ENCODE measurements around the gene CAPZB.

Gene CAPZB

DNA sequence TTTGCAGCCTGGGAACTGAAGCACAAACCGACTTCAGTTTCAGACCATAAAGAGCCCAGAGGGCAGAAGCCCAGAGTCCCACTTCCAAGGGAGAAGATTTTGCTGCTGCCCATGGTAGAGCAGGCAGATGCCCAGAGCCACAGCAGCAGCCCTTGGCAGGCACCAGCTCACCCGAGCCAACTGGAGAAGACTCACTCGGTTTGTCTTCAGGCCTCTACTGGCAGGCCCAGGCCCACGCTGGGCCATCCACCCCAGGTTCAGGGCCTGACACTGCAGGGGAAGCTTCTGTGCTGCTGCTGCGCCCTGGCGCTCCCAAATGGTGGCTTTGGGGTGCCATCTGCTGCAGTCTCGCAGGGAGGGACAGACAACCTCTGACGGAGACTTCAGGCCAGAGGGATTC lies 139.9 kb downstream of the CAPZB start:
- DNase-seq (ENCODE audit: low spot score), result no peak

DNA sequence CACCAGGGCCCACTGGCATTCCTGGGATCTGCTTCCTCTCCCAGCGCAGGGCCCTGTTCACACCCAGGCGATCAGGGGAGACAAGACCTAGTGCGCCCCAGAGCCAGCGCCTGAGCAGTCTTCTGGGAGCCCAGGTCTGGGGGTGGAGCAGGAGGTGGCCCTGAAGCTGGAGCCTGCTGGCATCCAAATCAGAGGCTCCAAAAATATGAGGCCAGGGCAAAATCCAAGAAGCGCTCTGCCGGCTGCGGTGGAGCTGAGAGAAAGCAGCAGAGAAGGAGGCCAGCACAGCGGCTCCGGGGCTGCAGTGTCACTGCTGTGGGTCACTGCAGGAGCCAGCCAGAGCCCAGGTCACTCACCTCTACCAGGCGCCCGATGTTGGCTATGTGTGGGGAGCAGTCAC lies 140.5 kb downstream of the CAPZB start:
- no peak for DNase-seq (ENCODE audit: low spot score)

DNA sequence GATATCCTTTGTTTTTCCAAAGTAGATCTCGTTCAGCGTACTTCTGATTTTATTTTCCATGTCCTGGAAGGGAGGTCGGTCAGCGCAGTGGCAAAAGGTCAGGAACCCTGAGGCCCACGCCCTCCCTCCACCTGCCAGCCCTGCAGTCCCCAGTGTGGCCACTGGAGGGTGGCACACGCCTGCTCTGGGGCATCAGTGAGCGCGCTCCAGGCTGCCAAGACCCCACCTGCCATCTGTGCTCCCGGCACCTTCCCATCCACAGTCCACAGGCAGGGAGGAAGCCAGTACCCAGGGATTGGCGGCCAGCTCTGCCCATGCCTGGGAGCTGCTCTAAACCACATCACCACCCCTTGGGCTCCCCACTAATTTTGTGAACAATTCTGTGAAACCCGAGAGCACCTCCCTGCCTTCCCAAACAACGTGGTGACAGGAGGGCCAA lies 140.9 kb downstream of the CAPZB start:
- peak; percentile 20 for DNase-seq (ENCODE audit: low spot score)

DNA sequence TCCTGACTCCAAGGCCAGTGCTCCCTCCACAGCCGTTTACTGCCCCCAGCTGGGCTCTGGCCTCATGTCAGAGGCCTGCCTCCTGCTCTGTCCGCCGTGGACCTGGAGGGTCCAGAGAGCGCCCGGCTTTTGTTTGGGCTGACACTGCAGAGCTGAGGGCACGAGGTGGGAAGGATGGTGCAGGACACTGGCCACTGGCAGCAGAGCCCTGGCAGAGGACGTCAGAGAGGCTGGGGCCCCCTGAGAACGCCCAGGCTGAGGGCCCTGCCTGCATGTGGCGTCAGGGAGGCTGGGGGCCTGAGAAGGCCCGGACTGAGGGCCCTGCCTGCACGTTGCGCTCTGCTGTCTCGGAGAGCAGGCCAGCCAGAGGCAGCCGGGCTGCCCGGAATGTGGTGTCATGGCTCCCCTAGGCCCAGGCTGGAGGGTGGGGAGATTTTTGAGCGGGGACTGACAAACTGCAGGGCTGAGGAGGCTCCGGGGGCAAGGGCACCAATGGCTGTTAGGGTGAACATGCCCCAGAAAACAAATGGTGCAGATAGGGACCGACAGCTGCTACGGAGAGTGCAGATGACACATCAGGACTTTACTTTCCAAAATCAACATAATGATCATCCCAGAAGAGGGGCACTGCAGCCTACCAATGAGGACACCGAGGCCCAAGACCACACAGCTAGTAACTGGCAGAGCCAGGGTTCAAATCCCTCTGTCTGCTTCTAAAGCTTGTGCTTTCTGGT lies 141.6 kb downstream of the CAPZB start:
- no peak for DNase-seq (ENCODE audit: low spot score)

DNA sequence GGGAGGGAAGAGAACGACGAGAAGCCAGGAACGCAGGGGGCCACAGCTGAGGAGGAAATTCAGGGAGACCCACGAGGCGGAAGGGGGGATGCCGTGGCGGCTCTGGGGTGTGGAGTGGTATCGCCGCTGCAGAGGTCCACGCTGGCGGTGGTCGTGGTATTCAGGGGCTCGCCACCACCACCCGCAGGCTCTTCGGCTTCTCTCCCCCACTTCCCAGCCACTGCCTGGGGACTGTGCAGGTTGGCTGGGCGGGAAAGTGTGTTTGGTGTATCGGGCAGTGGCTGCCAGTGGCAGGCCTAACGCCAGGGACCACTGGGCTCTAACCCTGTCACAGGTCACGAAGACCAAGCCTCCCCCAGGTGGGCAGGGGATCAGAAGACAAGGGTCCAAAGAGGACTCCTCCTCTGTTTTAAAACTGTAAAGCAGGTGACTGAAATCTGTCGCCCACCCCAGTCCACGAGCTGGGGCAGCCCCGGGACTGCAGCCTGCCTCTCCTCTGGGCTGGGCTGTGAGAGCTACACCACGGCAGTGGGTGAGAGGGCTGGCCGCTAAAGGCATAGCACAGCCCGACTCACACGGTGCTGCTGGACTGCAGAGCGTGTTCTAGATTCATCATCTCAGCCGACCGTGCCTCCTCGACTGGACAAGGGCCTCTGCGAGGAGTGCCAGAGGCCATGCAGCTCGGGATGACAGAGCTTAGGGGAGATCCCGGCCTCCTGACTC lies 142.3 kb downstream of the CAPZB start:
- DNase-seq (ENCODE audit: low spot score), result no peak

GRCh38 chr1:19342062-19342750 lies 143.1 kb downstream of the CAPZB start:
- DNase-seq (ENCODE audit: low spot score), result no peak

DNA sequence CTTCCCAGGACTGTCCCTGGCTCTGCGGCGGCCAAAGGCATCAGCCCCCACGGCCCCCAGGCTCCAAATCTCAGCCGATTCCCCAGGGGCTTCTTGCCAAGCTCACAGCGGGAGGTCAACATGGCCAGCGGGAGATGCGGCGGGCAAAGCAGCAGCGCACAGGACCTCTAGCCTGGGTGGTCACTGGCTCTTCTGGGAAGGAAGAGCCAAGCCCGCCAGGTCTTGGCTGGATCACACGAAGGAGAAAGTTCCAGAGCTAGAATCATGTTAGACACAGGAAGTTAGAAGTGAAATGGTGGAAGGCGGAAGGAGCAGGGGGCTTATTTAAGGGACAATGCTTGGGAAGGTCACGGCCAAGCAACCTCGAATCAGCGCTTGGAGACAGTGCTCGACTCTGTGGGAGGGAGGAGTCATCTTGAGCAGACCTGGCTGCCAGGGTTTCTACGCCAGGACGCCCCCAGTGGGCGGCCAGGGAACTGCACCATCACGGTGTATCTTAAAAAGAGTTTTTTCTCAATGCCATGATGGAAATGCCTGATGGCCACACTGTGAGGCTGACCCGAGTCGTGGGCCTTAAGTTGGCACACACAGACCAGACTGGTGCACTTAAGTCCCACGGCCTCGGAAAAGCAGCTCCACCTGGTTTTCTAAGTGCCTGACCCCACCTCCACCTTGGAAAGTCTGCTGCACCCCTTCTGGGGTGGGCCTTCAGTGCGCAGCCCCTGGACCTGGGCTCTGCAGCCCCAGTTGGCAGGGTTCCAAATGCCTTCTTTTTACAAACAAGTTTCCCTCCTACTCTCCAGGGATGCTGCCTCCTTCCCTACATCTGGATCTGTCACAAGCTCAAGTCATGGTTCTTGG lies 143.9 kb downstream of the CAPZB start:
- peak; percentile 70 for DNase-seq (ENCODE audit: low spot score)

DNA sequence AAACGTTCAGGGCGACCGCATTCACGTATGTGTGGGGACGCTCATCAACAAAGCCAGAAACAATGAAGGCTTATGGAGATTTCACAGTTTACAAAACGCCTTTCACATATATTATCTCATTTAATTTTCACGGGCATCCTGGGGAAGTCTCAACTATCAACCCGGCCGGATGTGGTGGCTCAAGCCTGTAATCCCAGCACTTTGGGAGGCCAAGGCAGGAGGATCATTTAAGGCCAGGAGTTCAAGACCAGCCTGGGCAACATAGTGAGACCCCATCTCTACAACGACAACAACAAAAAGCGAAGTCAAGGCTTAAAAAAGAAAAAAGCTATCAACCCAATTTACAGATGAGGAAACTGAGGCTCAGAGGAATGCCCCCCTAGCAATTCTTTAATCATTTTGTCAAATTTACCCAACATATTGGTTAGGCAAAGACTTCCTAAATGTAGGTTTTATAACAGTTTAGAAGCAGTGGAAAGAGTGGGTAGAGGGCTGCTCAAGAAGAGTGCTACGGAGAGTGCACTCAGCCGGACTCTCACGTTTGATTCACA lies 144.9 kb downstream of the CAPZB start:
- DNase-seq (ENCODE audit: low spot score), result no peak

GRCh38 chr1:19339214-19339861 lies 146.0 kb downstream of the CAPZB start:
- no peak for DNase-seq (ENCODE audit: low spot score)

DNA sequence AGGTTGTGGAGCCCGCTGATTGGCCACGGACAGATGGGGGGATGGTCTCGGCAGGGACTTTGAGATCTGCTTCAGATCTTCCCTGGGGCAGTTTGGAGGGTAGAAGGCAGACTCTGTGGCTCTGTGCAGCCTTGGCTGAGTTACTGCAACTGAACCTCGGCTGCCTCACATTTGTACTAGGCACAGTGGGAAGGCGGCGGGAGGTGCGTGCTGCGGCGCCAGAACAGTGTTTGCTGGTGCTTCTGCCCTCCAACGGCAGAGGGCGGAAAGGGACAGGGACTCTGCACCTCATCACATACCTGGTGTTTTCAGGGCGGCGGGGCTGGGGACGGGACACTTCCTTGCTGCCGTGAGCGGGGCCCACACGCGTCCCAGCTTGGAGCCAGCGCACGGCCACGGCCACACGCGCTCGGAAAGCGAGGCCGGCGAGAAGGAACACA lies 147.0 kb downstream of the CAPZB start:
- DNase-seq (ENCODE audit: low spot score), result no peak

GRCh38 chr1:19337289-19337688 lies 148.1 kb downstream of the CAPZB start:
- DNase-seq (ENCODE audit: low spot score), result no peak

DNA sequence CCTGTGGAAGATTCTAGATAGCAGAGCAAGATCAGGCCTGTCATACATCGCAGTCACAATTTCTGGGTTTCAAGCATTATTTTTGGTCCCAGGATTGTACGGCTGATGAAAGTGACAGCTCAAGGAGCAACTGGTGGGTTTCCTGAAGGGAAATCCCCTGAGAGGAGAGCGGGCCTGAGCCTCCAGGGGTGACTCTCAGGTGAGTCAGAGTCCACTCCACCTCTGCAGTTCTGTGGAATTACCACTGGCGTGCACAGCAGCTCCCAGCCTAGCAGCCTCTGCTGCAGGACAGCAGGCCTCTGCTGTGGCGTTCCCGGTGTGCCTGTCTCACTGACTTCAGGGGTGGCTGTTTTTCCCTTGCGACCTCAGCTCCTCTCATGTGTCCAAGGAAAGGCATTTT lies 148.8 kb downstream of the CAPZB start:
- DNase-seq (ENCODE audit: low spot score), result no peak

DNA sequence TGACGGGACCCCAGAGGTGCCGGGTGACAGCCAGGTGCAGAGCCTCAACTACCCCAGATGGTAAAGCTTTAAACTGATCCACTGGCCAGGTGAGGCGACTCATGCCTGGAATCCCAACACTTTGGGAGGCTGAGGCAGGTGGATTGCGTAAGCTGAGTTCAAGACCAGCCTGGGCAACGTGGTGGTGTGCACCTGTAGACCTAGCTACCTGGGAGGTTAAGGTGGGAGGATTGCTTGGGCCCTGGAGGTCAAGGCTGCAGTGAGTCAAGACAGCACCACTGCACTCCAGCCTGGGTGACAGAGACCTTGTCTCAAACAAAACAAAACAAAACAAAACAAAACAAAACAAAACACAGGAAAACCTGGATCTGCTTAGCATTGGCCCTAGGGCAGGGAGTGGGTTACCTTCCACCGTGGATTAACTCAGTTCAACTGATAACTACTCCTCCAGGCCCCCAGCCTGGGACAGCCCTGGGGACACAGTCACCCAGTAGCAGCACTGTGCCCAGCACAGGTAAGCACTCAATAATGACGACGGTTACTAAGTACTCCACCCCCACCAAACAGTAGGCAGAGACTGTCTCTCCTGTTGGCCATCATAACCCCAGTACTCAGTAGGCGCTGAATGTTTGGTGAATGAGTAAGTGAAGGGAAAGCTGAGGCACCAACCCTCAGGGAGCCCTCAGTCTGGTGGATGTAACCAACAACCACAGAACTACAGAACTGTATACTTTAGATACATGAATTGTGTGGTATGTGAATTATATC lies 151.6 kb downstream of the CAPZB start:
- no peak for DNase-seq (ENCODE audit: low spot score)

GRCh38 chr1:19332832-19333231 lies 152.5 kb downstream of the CAPZB start:
- no peak for DNase-seq (ENCODE audit: low spot score)

- no peak for DNase-seq (ENCODE audit: low spot score)
Measured at GRCh38 chr1:19331262-19331878, 154.0 kb downstream of the CAPZB start.

DNA sequence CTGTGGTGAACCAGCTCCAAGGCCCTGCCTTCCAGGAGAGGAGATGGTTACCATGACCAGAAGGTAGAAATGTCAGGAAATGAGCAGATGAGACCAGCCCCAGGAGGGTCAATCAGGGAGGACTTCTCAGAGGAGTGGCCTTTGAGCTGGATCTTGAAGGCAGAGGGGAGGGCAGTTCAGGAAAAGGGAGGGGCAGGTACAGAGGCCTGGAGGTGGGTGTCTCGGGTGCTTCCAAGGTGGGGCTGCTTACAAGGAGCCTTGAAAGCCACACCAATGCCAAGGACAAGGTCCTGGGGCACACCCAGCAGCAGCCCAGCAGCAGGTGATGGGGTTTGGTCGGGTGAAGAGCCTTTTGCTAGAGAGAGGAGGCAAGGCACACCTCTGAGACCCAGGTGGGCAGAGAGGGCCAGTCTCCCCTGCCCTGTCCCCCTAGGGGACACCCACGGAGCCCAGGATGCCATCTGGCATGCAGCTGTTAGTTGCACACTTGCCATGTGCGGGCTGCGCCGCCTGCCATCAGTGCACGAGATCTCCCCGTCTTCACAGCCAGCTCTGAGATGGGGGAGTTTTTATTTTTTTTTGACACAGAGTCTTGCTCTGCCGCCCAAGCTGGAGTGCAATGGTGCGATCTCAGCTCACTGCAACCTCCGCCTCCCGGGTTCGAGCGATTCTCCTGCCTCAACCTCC lies 154.7 kb downstream of the CAPZB start:
- DNase-seq (ENCODE audit: low spot score), result no peak

- no peak for DNase-seq (ENCODE audit: low spot score)
Measured at GRCh38 chr1:19329611-19330010, 155.7 kb downstream of the CAPZB start.

DNA sequence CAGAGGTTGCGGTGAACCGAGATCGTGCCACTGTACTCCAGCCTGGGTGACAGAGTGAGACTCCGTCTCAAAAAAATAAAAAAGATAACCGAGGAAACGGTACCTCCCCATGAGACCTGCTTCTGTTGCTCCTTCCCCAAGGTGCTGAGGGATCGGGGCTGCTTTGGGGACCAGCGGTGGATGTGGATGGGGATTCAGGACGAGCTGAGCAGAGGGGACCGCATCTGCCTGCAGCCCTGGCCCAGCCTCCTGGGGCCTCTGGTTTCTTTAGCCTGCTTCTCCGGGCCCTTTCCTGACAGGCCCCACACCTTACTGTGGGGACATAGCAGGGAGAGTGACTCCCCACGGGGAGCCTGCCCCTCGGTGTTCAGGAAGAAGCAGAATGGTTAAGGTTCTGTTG lies 156.2 kb downstream of the CAPZB start:
- no peak for DNase-seq (ENCODE audit: low spot score)

- no peak for DNase-seq (ENCODE audit: low spot score)
Measured at GRCh38 chr1:19328486-19328885, 156.9 kb downstream of the CAPZB start.

Measured in CD4-positive, alpha-beta T cell treated with Interleukin-15 for 4 hours (primary cell).